HG02763 (cell line): ENCODE data around the gene ZNF646.

Experiments
- ATAC-seq: cut with Tn5 transposase; IDR thresholded peaks from one replicate; pipeline ENCODE4 v1.9.1; 2021; ENCODE audit warnings: mild to moderate bottlenecking, moderate library complexity; ENCODE audit not compliant: unreplicated experiment

The ZNF646 gene

DNA sequence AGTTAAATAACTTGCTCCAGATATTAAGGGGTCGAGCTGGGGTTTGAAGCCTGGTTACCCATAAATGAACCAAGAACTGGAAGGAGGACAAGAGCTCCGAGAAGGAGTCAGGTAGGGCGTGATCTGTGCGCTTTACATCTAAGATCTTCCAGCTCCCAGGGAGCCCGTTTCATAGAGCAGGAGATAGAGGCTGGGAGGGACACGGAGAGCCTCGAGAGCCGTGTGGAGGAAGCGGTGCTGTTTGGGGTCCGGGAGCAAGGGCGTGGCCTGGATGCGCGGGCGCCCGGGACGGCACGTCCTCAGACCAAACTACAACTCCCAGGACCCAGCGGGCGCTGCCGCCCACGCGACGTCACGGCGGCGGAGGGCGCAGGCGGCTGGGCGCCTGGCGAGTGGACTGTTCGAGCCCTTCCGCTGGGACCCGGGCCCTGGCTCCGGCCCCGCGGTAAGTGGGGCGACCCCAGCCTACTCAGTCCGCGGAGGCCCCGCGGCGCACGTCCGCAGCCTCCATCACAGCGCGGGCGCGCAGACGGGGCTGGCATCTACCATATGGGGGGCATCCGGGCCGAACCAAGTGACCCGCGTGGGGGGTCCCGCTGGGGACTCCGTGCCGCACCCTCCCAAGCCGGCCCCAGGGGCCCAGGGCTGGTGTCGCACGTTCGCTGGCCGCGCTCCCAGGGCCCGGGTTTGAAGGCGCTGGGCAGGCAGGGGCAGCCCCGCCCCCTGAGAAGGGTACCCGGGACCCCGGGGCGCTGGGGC, 34.0 kb downstream of the ZNF646 start, which contains the start of gene BCKDK:
Gene BCKDK (plus strand): TSS at position 352 of the 759 bp plus-strand sequence. CDS start 838 bp downstream, outside the sequence.
- ATAC-seq, result peak; percentile 71

DNA sequence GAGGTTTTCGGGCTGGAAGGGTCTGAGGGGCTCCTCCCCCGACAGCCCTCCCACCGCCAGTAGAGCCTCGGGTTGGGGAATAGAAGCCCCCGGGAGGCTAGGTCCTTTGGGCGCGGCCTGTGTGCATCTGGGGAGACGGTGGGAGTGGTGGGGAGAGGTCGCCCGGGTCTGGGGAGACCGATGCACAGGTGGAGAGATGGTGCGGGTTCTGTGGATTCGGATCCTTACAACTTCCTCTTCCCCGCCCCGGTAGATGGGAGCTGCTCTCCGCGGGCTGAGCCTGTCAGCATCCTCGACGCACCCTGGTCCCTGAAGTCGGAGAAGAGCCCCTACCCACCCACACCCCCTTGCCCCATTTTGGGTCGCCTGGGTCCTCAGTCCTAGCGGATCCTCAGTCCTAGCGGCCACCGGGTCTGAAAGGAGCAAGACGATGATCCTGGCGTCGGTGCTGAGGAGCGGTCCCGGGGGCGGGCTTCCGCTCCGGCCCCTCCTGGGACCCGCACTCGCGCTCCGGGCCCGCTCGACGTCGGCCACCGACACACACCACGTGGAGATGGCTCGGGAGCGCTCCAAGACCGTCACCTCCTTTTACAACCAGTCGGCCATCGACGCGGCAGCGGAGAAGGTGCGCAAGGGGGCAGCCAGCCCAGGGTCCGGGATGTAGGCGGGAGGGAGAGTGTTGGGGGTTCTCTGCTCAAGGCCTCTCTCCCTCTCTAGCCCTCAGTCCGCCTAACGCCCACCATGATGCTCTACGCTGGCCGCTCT, 34.8 kb downstream of the ZNF646 start:
- ATAC-seq, result no peak

DNA sequence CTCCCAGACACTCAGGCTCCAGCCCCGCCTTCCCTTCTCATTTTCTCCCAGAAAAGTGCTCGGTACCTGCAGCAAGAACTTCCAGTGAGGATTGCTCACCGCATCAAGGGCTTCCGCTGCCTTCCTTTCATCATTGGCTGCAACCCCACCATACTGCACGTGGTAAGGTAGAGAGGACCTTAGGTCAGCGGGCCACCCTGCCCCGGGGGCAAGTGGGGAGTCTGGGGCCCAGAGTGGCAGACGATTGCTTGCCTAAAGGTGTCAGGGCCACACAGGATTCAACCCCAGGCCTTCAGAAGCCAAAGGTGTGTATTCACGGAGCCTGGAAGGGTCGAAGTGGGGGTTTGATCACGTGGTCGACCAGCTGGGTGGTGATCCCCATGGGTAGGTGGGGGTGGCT, 35.4 kb downstream of the ZNF646 start:
- ATAC-seq, result no peak

DNA sequence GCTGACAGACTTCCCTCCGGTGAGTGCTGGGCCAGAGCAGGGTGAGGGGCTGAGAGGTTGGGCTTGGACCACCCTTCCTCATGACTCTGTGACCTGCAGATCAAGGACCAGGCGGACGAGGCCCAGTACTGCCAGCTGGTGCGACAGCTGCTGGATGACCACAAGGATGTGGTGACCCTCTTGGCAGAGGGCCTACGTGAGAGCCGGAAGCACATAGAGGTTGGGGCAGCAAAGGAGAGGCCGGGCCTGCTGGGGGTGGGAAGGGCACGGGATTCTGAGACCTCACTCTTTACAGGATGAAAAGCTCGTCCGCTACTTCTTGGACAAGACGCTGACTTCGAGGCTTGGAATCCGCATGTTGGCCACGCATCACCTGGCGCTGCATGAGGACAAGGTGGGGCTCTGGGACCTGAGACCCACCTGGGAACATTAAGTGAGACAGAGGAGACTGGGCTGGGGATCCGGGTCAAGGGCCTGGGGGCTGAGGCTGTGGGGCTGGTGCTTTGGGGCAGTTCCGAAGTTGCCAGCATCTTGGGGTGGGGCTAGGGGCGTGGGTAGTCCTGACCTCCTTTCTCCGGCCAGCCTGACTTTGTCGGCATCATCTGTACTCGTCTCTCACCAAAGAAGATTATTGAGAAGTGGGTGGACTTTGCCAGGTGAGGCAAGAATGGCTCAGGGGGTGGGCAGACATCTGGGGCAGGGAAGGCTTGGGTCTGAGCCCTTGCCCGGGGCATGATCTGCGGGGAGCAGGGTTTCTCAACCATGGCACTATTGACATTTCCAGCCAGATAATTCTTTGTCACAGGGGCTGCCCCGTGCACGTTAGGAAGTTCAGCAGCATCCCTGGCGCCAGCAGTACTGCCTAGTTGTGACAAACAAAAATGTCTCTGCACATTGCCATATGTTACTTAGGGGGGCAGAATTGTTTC, 36.1 kb downstream of the ZNF646 start:
- no peak for ATAC-seq

DNA sequence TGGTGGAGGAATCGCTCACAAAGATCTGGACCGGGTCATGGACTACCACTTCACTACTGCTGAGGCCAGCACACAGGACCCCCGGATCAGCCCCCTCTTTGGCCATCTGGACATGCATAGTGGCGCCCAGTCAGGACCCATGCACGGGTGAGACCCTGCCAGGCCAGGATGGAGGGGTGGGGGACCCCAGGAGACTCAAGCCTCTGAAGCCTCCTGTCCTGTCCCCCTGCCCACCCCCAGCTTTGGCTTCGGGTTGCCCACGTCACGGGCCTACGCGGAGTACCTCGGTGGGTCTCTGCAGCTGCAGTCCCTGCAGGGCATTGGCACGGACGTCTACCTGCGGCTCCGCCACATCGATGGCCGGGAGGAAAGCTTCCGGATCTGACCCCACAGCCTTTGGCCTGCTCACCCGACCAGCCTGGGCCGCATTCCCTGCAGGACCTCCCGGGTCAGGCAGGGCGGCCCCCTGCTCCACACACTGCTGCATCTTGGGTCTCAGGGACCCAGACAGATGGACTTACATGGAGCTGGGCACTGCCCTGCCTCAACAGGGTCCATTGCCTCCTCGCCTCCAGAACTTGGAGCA, 37.8 kb downstream of the ZNF646 start:
- no peak for ATAC-seq

DNA sequence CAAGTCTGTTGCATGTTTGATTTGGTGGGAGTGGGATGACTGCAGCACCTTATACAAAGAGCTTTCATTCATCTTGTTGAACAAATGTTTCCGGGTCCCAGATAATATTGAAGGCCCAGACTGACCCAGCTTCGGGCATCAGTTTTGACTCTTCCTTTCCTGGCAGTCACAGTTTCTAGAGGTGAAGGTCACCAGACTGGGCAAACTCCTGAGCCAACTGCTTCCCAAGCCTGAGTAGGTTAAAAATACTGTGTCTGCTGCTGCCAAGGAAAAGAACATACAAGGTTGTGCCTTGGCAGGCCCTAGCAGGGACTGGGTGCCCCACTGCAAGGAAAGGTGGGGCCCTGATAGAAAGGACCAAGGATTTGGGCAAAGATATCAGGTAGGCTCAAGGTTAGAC, 38.5 kb downstream of the ZNF646 start:
- ATAC-seq, result no peak

DNA sequence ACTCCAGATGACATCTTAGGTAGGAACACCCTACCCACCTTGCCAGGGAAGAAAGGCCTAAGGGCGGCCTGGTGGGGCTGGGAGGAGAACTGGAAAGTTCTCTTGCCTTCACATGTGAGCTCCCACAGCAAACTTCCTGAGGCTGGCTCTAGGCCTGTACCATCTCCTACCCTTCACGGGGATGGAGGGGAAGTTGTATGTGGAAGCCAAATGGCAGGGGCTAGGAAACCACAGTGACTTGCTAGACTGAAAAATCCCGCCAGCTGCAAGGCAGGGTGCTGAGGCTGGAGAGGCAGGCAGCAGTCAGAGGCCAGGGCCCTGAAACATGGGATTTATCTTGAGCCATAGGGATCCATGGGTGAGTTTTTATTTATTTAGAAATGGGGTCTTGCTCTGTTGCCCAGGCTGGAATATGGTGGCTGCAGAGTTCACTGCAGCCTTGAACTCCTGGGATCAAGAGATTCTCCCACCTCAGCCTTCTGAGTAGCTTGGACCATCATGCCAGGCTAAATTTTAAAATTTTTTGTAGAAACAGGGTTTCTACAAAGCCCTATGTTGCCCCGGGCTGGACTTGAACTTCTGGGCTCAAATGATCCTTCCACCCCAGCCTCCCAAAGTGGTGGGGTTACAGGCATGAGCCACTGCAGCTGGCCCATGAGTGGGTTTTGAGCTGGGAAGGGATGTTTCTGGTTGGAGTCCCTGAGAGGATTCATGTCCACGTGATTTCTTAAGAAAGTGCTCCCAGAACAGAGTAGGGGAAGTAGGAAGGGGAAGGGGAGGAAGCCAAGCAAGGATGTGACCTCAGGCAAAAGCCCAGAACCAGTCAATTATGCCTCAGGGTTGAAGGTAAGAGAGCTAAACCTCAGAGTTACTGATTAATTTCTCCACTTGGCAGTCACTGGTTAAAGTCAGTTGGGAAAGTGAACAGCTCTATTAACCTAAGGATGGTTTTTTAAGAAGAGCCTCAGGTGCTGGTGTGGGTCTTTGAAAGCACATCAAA, 39.2 kb downstream of the ZNF646 start:
- ATAC-seq, result no peak

DNA sequence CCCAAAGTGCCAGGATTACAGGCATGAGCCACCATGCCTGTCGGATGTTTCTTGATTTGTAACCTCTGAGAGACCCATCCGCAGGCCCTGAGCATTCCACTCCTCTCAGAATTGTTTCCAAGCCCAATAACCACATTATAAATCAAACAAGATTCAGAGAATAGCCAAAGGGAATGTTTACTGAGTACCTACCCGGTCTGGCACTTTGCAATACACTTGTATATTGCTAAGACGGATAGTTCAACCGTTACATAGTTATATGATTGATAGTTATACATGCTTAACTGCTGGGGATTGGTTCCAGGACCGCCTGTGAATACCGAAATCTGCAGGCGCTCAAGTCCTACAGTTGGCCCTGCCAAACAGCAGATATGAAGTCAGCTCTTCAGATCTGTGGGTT, 40.2 kb downstream of the ZNF646 start:
- no peak for ATAC-seq

DNA sequence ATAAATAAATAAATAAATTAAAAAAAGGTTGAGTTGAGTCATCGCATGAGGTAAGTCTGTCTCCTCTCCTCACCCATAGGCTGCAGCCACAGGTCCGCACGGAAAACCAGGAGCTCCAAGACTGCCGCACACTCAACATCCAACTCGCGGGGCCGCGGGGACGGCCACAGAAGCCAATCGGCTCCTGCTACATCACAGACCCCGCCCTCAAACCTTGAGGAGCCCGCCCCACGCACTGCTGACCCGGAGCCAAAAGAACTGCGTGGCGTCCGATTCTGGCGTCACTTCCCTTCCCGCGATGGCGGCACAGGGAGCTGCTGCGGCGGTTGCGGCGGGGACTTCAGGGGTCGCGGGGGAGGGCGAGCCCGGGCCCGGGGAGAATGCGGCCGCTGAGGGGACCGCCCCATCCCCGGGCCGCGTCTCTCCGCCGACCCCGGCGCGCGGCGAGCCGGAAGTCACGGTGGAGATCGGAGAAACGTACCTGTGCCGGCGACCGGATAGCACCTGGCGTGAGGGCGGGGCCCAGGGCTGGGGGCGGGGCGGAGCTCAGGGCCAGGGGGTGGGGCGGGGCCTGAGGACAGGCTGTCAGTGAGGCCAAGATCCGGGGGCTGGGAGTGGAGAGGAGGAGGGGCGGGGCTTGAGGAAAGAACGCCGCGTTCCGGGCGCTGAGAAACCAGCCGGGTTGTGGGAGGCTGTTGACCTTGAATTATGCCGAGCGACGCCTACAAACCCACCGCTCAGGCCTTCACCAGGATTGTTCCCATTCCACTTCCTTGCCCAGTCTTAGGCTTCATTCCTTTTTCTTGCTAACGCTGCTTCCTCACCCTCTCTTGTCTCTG, 43.4 kb downstream of the ZNF646 start, which contains the start of gene KAT8:
Gene KAT8 (plus strand): TSS at position 281 of the 839 bp plus-strand sequence. CDS start 18 bp downstream, at position 299.
- ATAC-seq, result peak; percentile 84

DNA sequence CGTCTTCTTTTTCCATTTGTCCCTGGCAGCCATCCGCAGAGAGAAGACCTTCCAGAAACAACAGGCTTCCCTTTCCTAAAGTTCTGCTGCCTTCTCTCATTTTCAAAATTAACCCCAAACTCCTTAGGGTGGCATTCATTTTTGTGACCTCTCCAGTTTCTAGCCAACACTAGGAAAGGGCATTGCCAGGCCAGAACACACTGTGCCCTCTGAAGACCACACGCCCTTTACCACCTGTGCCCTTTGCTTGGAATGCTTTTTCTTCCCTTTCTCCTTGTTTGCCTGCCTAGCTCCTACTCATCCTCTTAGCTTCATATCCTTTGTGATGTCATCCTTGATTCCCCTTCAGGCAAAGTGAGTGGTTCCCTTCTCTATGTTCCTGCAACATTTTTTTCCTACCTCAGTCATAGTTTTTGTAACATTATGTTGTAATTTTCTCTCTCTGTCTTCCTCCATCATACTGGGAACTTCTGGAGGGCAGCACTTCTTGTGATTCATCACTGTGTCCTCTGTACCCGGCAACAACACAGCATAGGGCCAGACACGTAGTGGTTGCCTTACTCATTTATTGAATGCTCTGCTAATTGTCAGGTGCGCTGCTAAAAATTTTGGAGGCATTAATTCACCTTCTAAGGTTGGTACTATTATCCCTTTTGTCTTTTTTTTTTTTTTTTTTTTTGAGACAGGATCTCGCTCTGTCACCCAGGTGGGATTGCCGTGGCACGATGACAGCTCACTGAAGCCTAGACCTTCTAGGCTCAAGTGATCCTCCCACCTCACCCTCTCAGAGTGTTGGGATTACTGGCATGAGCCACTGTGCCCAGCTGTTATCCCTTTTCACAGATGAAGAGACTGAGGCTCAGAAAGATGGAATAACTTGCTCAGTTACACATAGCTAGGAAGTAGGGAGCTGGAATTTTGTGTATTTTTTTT, 44.3 kb downstream of the ZNF646 start:
- no peak for ATAC-seq

DNA sequence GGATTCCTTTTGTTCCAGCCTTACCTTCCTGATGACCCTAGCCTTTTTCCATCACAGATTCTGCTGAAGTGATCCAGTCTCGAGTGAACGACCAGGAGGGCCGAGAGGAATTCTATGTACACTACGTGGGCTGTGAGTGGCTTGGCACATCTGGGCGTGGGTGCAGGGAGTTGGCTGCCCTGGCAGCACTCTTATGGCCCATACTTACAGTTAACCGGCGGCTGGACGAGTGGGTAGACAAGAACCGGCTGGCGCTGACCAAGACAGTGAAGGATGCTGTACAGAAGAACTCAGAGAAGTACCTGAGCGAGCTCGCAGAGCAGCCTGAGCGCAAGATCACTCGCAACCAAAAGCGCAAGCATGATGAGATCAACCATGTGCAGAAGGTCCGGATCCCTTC, 45.9 kb downstream of the ZNF646 start:
- no peak for ATAC-seq

DNA sequence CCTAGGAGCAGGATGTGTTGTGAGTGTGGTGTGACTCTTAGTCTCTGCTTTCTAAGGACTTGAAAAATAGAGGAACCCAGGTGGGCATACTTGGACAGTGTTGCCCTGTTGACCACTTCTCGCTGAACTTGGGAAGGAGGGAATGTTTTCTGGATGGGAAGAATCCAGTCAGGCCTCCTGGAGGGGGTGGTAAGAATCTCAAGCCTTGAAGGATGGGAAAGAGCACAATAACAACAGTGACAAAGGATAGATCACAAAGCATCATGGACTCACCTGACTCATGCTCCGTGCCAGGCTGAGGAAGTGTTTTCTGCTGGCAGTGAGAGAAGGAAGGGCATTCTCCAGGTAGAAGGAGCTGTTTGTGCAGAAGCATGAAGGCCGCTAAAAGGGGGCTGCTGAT, 51.6 kb downstream of the ZNF646 start:
- no peak for ATAC-seq

DNA sequence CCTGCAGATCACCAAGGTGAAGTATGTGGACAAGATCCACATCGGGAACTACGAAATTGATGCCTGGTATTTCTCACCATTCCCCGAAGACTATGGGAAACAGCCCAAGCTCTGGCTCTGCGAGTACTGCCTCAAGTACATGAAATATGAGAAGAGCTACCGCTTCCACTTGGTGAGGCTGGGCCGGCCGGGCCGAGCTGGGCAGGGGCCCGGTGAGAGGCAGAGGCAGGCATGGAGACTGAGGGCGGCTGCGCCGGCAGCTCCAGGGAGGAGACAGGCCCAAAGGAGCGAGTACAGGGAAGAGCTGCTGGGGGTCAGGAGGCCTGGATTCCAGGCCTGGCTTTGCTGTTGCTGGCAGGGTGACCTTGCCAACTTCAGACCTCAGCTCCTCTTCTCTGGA, 53.0 kb downstream of the ZNF646 start:
- no peak for ATAC-seq

DNA sequence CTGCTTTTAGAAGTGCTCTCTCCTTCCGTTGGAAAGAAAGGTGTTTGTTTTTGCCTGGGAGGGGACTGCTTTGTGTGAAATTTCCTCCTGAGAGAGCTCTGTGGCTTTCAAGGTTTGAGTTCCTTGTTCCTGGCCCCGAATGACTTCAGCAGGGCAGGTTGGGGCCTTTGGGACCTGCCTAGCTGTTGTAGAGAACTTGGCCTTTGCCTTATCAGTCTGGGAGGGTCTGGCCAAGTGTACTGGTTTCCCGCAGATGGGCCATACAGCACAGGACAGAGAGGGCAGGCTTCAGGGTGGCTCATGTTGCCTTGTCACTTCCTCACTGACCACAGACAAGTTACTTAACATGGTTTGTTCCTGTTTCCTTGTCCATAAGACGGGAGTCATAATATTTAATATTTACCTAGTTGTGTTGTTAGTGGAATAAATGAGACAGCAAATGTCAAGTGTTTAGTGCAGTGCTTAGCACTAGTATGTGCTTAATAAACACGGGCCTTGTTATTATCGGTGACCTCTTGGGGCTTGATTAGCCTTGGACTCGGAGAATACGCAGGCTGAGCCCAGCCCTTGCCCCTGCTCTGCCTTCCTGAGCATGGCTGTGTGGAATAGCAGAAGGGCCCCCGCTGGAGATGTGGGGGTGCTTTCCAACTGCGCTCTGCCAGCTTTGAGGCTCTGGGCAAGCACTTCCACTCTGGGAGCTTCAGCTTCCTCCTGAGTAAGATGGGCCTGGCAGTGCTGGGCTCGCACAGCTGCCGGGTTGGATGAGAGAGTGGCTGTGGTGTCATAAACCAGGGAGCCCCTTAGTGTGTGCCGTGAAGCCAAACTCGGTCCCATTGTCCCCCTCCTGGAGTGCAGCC, 54.7 kb downstream of the ZNF646 start:
- ATAC-seq, result no peak

DNA sequence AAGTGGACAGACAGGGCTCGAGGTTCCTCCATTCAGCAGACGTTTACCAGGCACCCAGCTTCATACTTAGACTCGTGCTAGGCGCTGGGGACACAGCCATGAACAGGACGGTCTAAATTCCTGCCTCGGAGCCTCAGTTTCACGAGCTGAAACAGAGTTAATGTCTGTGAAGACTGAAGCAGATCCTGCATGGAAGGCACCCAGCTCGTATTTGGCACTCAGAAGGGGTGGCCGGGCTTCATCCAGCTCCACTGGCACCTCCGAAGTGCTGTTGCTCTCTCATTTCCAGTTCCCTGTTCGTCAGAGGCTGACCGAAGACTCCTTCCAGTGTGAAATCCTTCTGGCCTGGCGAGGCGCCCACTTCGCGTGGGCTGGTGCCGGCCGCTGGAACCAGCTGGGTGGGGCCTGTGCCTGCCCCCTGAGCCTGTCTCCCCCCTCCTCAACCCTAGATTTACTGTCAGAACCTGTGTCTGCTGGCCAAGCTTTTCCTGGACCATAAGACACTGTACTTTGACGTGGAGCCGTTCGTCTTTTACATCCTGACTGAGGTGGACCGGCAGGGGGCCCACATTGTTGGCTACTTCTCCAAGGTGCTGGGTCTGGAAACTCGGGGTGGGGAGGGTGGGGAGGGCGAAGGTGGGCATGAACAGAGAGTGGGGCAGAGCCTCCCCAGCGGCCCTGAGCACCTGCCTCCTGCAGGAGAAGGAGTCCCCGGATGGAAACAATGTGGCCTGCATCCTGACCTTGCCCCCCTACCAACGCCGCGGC, 55.5 kb downstream of the ZNF646 start:
- no peak for ATAC-seq
